ENCODE data around the gene BCL6. TPM values are rescaled to one million over a fixed set of nuclear protein-coding genes. Genes with fewer than 3 reads are reported as not detected.

Gene BCL6
- total RNA-seq, 2 experiments from 2014 or later, result 30.4 to 33.4 TPM

- POLR2A ChIA-PET, result interaction anchor here (0.7 to 9.2 kb wide), 2 partner anchors 50 to 225 kb away, joined by 4 to 251 read pairs; no protein-coding TSS in a partner anchor
Measured at GRCh38 chr3:187750513-187751123, 5.3 kb upstream of the BCL6 start.

GRCh38 chr3:187750006-187750512 lies 4.8 kb upstream of the BCL6 start:
- ChIA-PET CTCF (interaction anchor here (0.7 to 5.2 kb wide), 7 partner anchors 10 to 999 kb away, joined by 3 to 79 read pairs (median 5); no protein-coding TSS in a partner anchor), POLR2A (interaction anchor here (0.8 to 9.2 kb wide), 3 partner anchors 10 to 51 kb away, joined by 3 to 251 read pairs (median 3); no protein-coding TSS in a partner anchor)
- peaks cover 5% of the 10 kb centered on the region for H3K9me3 Mint-ChIP-seq
- H3K36me3 Mint-ChIP-seq (ENCODE audit: low read depth), result peaks cover 8% of the 10 kb centered on the region
- H3K4me3 Mint-ChIP-seq, result no peak overlapping the region
- peaks cover 55% of the 10 kb centered on the region for H3K4me1 Mint-ChIP-seq
- no peaks in the 10 kb centered on the region for H3K27me3 Mint-ChIP-seq
- no peak for DNase-seq
- no peak overlapping the region for H3K27ac Mint-ChIP-seq

More at GRCh38 chr3:187750513-187751123, 5.3 kb upstream of the BCL6 start:
- H3K9me3 Mint-ChIP-seq, result peaks cover 5% of the 10 kb centered on the region
- no peak overlapping the region for H3K4me3 Mint-ChIP-seq
- H3K4me1 Mint-ChIP-seq, result peaks cover 52% of the 10 kb centered on the region
- no peak for DNase-seq
- CTCF ChIA-PET, result interaction anchor here (0.7 to 2.9 kb wide), 4 partner anchors 10 to 998 kb away, joined by 4 to 19 read pairs (median 6); no protein-coding TSS in a partner anchor
- H3K27me3 Mint-ChIP-seq, result no peaks in the 10 kb centered on the region
- H3K36me3 Mint-ChIP-seq (ENCODE audit: low read depth), result peaks cover 5% of the 10 kb centered on the region
- H3K27ac Mint-ChIP-seq, result no peak overlapping the region

- peak; percentile 93 for DNase-seq
- H3K27ac Mint-ChIP-seq, result peak overlapping the region; percentile 99
- no peaks in the 10 kb centered on the region for H3K27me3 Mint-ChIP-seq
- peaks cover 1% of the 10 kb centered on the region for H3K9me3 Mint-ChIP-seq
- peaks cover 55% of the 10 kb centered on the region for H3K4me1 Mint-ChIP-seq
- ChIA-PET CTCF (interaction anchor here (0.5 to 5.2 kb wide), 35 partner anchors 9 to 1396 kb away, joined by 3 to 79 read pairs (median 4); partner anchors contain the start of gene LPP), POLR2A (interaction anchor here (0.6 to 9.2 kb wide), 16 partner anchors 10 to 1001 kb away, joined by 3 to 251 read pairs (median 4); partner anchors contain the start of gene LPP)
- H3K36me3 Mint-ChIP-seq (ENCODE audit: low read depth), result peaks cover 24% of the 10 kb centered on the region
- peak overlapping the region; percentile 89 for H3K4me3 Mint-ChIP-seq
Measured at GRCh38 chr3:187748050-187748481, 2.8 kb upstream of the BCL6 start.

GRCh38 chr3:187747506-187747905 lies 2.2 kb upstream of the BCL6 start:
- Mint-ChIP-seq H3K27me3 (no peaks in the 10 kb centered on the region), H3K27ac (peak overlapping the region; percentile 99), H3K9me3 (peaks cover 1% of the 10 kb centered on the region), H3K36me3 (ENCODE audit: low read depth) (peaks cover 24% of the 10 kb centered on the region), H3K4me3 (peak overlapping the region; percentile 89), H3K4me1 (peaks cover 57% of the 10 kb centered on the region)
- no peak for DNase-seq
- ChIA-PET CTCF (interaction anchor here (0.5 to 5.2 kb wide), 38 partner anchors 9 to 1396 kb away, joined by 3 to 79 read pairs (median 4); partner anchors contain the start of gene LPP), POLR2A (interaction anchor here (0.6 to 9.2 kb wide), 22 partner anchors 9 to 1294 kb away, joined by 3 to 251 read pairs (median 4); partner anchors contain the start of gene LPP)

- H3K27ac Mint-ChIP-seq, result peak overlapping the region; percentile 99
- H3K4me1 Mint-ChIP-seq, result peaks cover 59% of the 10 kb centered on the region
- POLR2A ChIA-PET, result interaction anchor here (0.6 to 9.2 kb wide), 44 partner anchors 8 to 1396 kb away, joined by 3 to 251 read pairs (median 5); partner anchors contain the start of gene LPP
- H3K9me3 Mint-ChIP-seq, result no peaks in the 10 kb centered on the region
- H3K27me3 Mint-ChIP-seq, result no peaks in the 10 kb centered on the region
- CTCF ChIA-PET, result interaction anchor here (0.6 to 5.2 kb wide), 32 partner anchors 8 to 1208 kb away, joined by 3 to 79 read pairs (median 4); partner anchors contain the start of gene LPP
- peak overlapping the region; percentile 89 for H3K4me3 Mint-ChIP-seq
- DNase-seq, result peak; percentile 29
- peaks cover 24% of the 10 kb centered on the region for H3K36me3 Mint-ChIP-seq (ENCODE audit: low read depth)
Measured at GRCh38 chr3:187746442-187747281, 1.4 kb upstream of the BCL6 start.

GRCh38 chr3:187746059-187746441 lies 782 bp upstream of the BCL6 start:
- DNase-seq, result no peak
- ChIA-PET POLR2A (interaction anchor here (0.7 to 9.2 kb wide), 50 partner anchors 12 to 1397 kb away, joined by 3 to 251 read pairs (median 5); partner anchors contain the start of genes LPP and RPL39L), CTCF (interaction anchor here (0.9 to 5.2 kb wide), 15 partner anchors 10 to 1208 kb away, joined by 3 to 79 read pairs (median 6); partner anchors contain the start of gene RTP4)
- peak overlapping the region; percentile 89 for H3K4me3 Mint-ChIP-seq
- H3K4me1 Mint-ChIP-seq, result peaks cover 56% of the 10 kb centered on the region
- peaks cover 24% of the 10 kb centered on the region for H3K36me3 Mint-ChIP-seq (ENCODE audit: low read depth)
- peak overlapping the region; percentile 99 for H3K27ac Mint-ChIP-seq
- no peaks in the 10 kb centered on the region for H3K9me3 Mint-ChIP-seq
- H3K27me3 Mint-ChIP-seq, result no peaks in the 10 kb centered on the region

GRCh38 chr3:187744169-187745151 lies 808 bp downstream of the BCL6 start:
- Mint-ChIP-seq H3K4me3 (peak overlapping the region; percentile 89), H3K27me3 (no peaks in the 10 kb centered on the region), H3K4me1 (peaks cover 55% of the 10 kb centered on the region), H3K36me3 (ENCODE audit: low read depth) (peaks cover 24% of the 10 kb centered on the region), H3K9me3 (no peaks in the 10 kb centered on the region), H3K27ac (peak overlapping the region; percentile 99)
- CTCF ChIA-PET, result interaction anchor here (0.9 to 5.2 kb wide), 22 partner anchors 9 to 1377 kb away, joined by 3 to 79 read pairs (median 6); partner anchors contain the start of genes LPP and RTP4
- POLR2A ChIA-PET, result interaction anchor here (0.7 to 9.2 kb wide), 40 partner anchors 10 to 1399 kb away, joined by 3 to 251 read pairs (median 6); partner anchors contain the start of genes LPP and RPL39L
- peak; percentile 56 for DNase-seq

GRCh38 chr3:187743195-187744141 lies 1.8 kb downstream of the BCL6 start:
- ChIA-PET CTCF (interaction anchor here (0.7 to 2.8 kb wide), 20 partner anchors 11 to 1402 kb away, joined by 3 to 46 read pairs (median 4); partner anchors contain the start of gene LPP), POLR2A (interaction anchor here (0.7 to 9.2 kb wide), 32 partner anchors 11 to 1400 kb away, joined by 3 to 251 read pairs (median 4); partner anchors contain the start of gene LPP)
- H3K27ac Mint-ChIP-seq, result peak overlapping the region; percentile 99
- H3K4me1 Mint-ChIP-seq, result peaks cover 51% of the 10 kb centered on the region
- peak; percentile 69 for DNase-seq
- H3K36me3 Mint-ChIP-seq (ENCODE audit: low read depth), result peaks cover 24% of the 10 kb centered on the region
- H3K4me3 Mint-ChIP-seq, result peak overlapping the region; percentile 89
- no peaks in the 10 kb centered on the region for H3K27me3 Mint-ChIP-seq
- H3K9me3 Mint-ChIP-seq, result no peaks in the 10 kb centered on the region

GRCh38 chr3:187742351-187743171 lies 2.7 kb downstream of the BCL6 start:
- peak overlapping the region; percentile 89 for H3K4me3 Mint-ChIP-seq
- peaks cover 24% of the 10 kb centered on the region for H3K36me3 Mint-ChIP-seq (ENCODE audit: low read depth)
- no peaks in the 10 kb centered on the region for H3K9me3 Mint-ChIP-seq
- H3K4me1 Mint-ChIP-seq, result peaks cover 42% of the 10 kb centered on the region
- H3K27ac Mint-ChIP-seq, result peak overlapping the region; percentile 99
- peak; percentile 34 for DNase-seq
- H3K27me3 Mint-ChIP-seq, result no peaks in the 10 kb centered on the region
- ChIA-PET POLR2A (interaction anchor here (0.8 to 9.2 kb wide), 21 partner anchors 10 to 1401 kb away, joined by 3 to 251 read pairs (median 7); partner anchors contain the start of gene LPP), CTCF (interaction anchor here (0.7 to 2.8 kb wide), 19 partner anchors 90 to 1403 kb away, joined by 3 to 46 read pairs (median 3); partner anchors contain the start of gene LPP)
